Neuronal stem cell (in vitro differentiated cells): ENCODE results near the gene FBXL22.

Experiments
- DNase-seq: peaks from one replicate; pipeline ENCODE4 v3.0.0-alpha.2; 2013; ENCODE audit warnings: low spot score
- H2AFZ ChIP-seq: one replicate; pipeline ENCODE4 v1.6.1; 2013; ENCODE audit warnings: mild to moderate bottlenecking, low read length, inconsistent platforms
- H2AK5ac ChIP-seq: 2 replicates; pipeline ENCODE4 v1.6.1; 2013; ENCODE audit warnings: low read depth, mild to moderate bottlenecking, inconsistent platforms, low read length, moderate library complexity, mixed read lengths
- H2BK120ac ChIP-seq: 2 replicates; pipeline ENCODE4 v1.6.1; 2013; ENCODE audit warnings: low read depth, mild to moderate bottlenecking, inconsistent platforms, low read length, moderate library complexity, mixed read lengths
- H2BK12ac ChIP-seq: one replicate; pipeline ENCODE4 v1.6.1; 2013; ENCODE audit warnings: low read length, inconsistent platforms
- H2BK15ac ChIP-seq: 2 replicates; pipeline ENCODE4 v1.6.1; 2013; ENCODE audit warnings: mild to moderate bottlenecking, low read length, inconsistent platforms, mixed read lengths
- H2BK5ac ChIP-seq: one replicate; pipeline ENCODE4 v1.6.1; 2013; ENCODE audit warnings: inconsistent platforms, mild to moderate bottlenecking, low read length, moderate library complexity
- H3K14ac ChIP-seq: one replicate; pipeline ENCODE4 v1.6.1; 2013; ENCODE audit warnings: low read length, inconsistent platforms
- H3K18ac ChIP-seq: 2 replicates; pipeline ENCODE4 v1.6.1; 2013; ENCODE audit warnings: low read length, inconsistent platforms
- H3K23ac ChIP-seq: 2 replicates; pipeline ENCODE4 v1.6.1; 2013; ENCODE audit warnings: low read depth, mild to moderate bottlenecking, mixed read lengths, low read length, inconsistent platforms; ENCODE audit not compliant: poor library complexity
- H3K27ac ChIP-seq: replicated peaks from 3 replicates; pipeline ENCODE4 v1.5.1; 2013; ENCODE audit warnings: low read length, inconsistent platforms
- H3K27me3 ChIP-seq, 3 experiments: 2 replicates each; pipeline ENCODE4 v1.6.1; 2013; ENCODE audit warnings: low read length in 3 of 3, mild to moderate bottlenecking in 2 of 3, inconsistent platforms in 1 of 3, low read depth in 1 of 3, mixed read lengths in 1 of 3, moderate library complexity in 1 of 3; ENCODE audit not compliant: control insufficient read depth in 3 of 3, insufficient read depth in 3 of 3
- H3K36me3 ChIP-seq, 2 donors: replicated peaks in 1 of 2; 2 replicates each; pipeline ENCODE4 v1.6.1; 2013; ENCODE audit warnings: low read length in 2 of 2; ENCODE audit not compliant: control insufficient read depth in 2 of 2, insufficient read depth in 2 of 2
- H3K4ac ChIP-seq: 2 replicates; pipeline ENCODE4 v1.6.1; 2013; ENCODE audit warnings: inconsistent platforms, mild to moderate bottlenecking, low read length, moderate library complexity
- H3K4me1 ChIP-seq, 2 donors: 1 replicate in 1 of 2; 2 replicates in 1 of 2; pipeline ENCODE4 v1.6.1; 2013; ENCODE audit warnings: low read length in 2 of 2, low read depth in 1 of 2; ENCODE audit not compliant: control insufficient read depth in 2 of 2, insufficient read depth in 1 of 2
- H3K4me2 ChIP-seq: one replicate; pipeline ENCODE4 v1.6.1; 2013; ENCODE audit warnings: mild to moderate bottlenecking, low read length, inconsistent platforms; ENCODE audit not compliant: insufficient read depth, poor library complexity, severe bottlenecking
- H3K4me3 ChIP-seq, 2 donors: 2 replicates each; pipeline ENCODE4 v1.5.1; 2013; ENCODE audit warnings: low read length in 2 of 2, mild to moderate bottlenecking in 2 of 2, inconsistent platforms in 1 of 2, moderate library complexity in 1 of 2
- H3K79me1 ChIP-seq: one replicate; pipeline ENCODE4 v1.6.1; 2013; ENCODE audit warnings: low read depth, mild to moderate bottlenecking, inconsistent platforms, low read length, moderate library complexity
- H3K9ac ChIP-seq: one replicate; pipeline ENCODE4 v1.6.1; 2013; ENCODE audit warnings: mild to moderate bottlenecking, low read depth, low read length, inconsistent platforms; ENCODE audit not compliant: poor library complexity
- H3K9me3 ChIP-seq, 2 donors: replicated peaks in 1 of 2; 2 replicates each; pipeline versions ENCODE3 to v1.6.1; 2013; ENCODE audit warnings: low read length in 2 of 2, mild to moderate bottlenecking in 2 of 2, inconsistent platforms in 1 of 2, low read depth in 1 of 2, mixed read lengths in 1 of 2, moderate library complexity in 1 of 2; ENCODE audit not compliant: control insufficient read depth in 2 of 2, insufficient read depth in 1 of 2
- H4K8ac ChIP-seq: one replicate; pipeline ENCODE4 v1.6.1; 2013; ENCODE audit warnings: low read depth, mild to moderate bottlenecking, inconsistent platforms, low read length, moderate library complexity
- H4K91ac ChIP-seq: one replicate; pipeline ENCODE4 v1.6.1; 2013; ENCODE audit warnings: low read length, low read depth, mild to moderate bottlenecking, inconsistent platforms; ENCODE audit not compliant: poor library complexity
- WGBS, 2 donors: extraction: QIAGEN DNeasy Blood & Tissue Kit; methylation state at CpG; one replicate each; pipeline ENCODE4 v1.1.7; 2013; ENCODE audit warnings: missing lambda C conversion rate in 2 of 2, mixed read lengths in 1 of 2; ENCODE audit not compliant: insufficient read length in 2 of 2, insufficient replicate concordance in 1 of 2; ENCODE audit errors: extremely low coverage in 2 of 2; 5-methylcytosine and 5-hydroxymethylcytosine counted together

FBXL22 gene

DNA sequence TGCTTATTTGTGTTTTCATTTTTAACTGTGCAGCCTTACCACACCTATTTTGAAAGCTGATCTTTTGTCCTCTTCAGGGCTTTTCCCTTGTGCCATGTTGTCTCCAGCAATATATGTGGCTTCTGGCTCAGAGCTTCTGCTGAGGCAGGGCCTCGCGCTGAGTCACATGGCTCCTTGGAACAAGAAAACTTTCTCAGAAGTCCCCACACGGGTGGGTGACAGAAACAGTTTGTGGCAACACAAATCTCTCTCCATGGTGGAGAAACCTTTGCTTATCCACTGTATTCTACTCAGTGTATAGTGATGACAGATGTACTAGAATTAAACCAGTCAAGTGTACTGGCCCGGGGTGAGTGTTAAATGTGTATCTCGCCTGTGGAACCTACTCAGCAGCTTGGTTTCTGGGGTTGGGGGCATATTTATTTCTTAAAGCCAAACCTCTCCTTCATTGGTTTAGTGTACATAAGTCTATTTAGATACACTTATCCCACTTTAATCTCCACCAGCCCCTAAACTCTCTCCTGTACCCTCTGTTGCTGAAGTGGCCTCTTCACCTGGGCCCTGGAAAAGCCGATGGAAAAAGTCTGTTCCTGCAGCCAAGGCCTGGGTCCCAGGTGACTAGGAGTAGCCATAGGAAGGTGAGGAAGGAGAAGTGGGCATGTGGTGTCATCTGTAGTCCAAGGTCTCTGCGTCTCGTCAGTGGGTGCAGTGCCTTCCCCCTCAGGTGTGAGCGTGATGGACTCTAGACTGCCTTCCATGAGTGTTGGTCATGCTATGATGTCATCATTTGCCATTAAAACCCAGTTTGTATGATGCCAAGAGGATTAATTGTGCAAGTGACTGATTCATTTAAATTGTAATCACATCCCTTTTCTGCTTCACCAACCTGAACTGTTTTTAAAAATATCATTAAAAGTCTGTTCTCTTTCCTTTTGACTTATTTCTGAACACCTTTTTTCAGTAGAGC lies 3.2 kb upstream of the FBXL22 start:
- H3K4me2 ChIP-seq, result no peak overlapping the region
- peaks cover 9 to 66% of the 10 kb centered on the region in 2 donors for H3K36me3 ChIP-seq
- H3K27ac ChIP-seq, result no peak overlapping the region
- H3K23ac ChIP-seq, result no peak overlapping the region
- no peak for DNase-seq
- H2BK120ac ChIP-seq, result no peak overlapping the region
- H2BK12ac ChIP-seq, result no peak overlapping the region
- peaks cover 8% of the 10 kb centered on the region in 2 donors for H3K4me1 ChIP-seq
- H2AFZ ChIP-seq, result no peak overlapping the region
- H4K8ac ChIP-seq, result peak overlapping the region; percentile 74
- H2AK5ac ChIP-seq, result no peak overlapping the region
- no peak overlapping the region for H2BK5ac ChIP-seq
- H3K4ac ChIP-seq, result no peak overlapping the region
- no peak overlapping the region for H4K91ac ChIP-seq
- H3K4me3 ChIP-seq, result no peak overlapping the region
- no peak overlapping the region for H3K9ac ChIP-seq
- no peak overlapping the region for H2BK15ac ChIP-seq
- H3K9me3 ChIP-seq, result no peaks in the 10 kb centered on the region
- no peak overlapping the region for H3K18ac ChIP-seq
- H3K79me1 ChIP-seq, result no peaks in the 10 kb centered on the region
- no CpG with 5 or more reads among the region's 9 CpGs for WGBS, 2 donors
- H3K27me3 ChIP-seq, result no peaks in the 10 kb centered on the region
- H3K14ac ChIP-seq, result no peak overlapping the region

DNA sequence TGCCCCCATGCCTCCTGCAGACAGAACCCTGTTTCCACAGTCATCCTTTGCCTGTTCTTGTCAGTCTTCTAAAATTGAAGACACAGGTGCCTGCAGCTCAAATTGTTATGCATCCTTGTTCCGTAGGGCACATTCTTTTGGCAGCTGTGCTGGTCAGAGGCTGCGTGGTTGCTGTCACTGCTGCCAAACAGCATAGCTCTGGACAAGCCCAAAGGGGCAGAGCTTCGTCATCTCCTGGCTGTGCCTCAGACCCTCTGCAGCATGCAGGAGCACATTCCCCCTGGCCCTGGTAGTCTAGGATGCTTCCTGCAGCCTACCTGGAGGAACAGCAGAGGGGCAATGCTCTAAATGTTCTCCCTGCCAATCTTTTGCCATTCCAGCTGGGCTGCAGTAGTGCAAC lies 2.1 kb upstream of the FBXL22 start:
- H3K27ac ChIP-seq, result no peak overlapping the region
- WGBS, 2 donors, result no CpG with 5 or more reads among the region's 3 CpGs
- H3K18ac ChIP-seq, result peak overlapping the region; percentile 41

DNA sequence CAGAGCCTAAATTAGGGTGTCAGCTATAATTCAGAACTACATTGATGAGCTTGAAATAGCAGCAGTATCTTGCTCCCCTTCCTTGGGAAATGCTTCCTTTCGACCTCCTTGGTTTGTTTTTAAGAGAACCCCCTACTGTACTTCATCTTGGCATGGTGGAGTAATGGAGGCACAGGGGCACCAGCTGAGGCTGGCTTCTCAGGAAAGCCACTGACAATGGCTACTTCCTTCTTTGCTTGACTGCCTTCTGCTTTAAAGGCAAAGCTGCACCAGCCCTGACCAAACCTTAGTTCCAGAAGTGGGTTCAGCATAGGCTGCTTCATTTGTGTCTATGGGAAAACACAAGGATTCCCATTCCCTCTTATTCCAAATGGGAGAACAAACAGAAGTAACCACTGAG lies 1.5 kb upstream of the FBXL22 start:
- no peaks in the 10 kb centered on the region for H3K27me3 ChIP-seq
- H2BK12ac ChIP-seq, result no peak overlapping the region
- no CpG with 5 or more reads among the region's 1 CpG for WGBS, 2 donors
- H2AFZ ChIP-seq, result no peak overlapping the region
- H2BK5ac ChIP-seq, result no peak overlapping the region
- H3K36me3 ChIP-seq, result peaks cover 7 to 49% of the 10 kb centered on the region in 2 donors
- H2AK5ac ChIP-seq, result no peak overlapping the region
- H2BK15ac ChIP-seq, result no peak overlapping the region
- no peak overlapping the region for H3K23ac ChIP-seq
- no peak overlapping the region for H2BK120ac ChIP-seq
- no peak overlapping the region for H3K4ac ChIP-seq
- H3K18ac ChIP-seq, result no peak overlapping the region
- H4K91ac ChIP-seq, result no peak overlapping the region
- no peak overlapping the region for H4K8ac ChIP-seq
- H3K4me1 ChIP-seq, result peaks cover 12 to 14% of the 10 kb centered on the region in 2 donors
- H3K9ac ChIP-seq, result no peak overlapping the region
- H3K27ac ChIP-seq, result no peak overlapping the region
- H3K79me1 ChIP-seq, result no peaks in the 10 kb centered on the region
- H3K4me2 ChIP-seq, result no peak overlapping the region
- no peak overlapping the region for H3K4me3 ChIP-seq
- no peaks in the 10 kb centered on the region for H3K9me3 ChIP-seq
- no peak overlapping the region for H3K14ac ChIP-seq
- DNase-seq, result no peak

More for the DNA sequence above, 2.1 kb upstream of the FBXL22 start:
- H4K91ac ChIP-seq, result no peak overlapping the region
- no peak overlapping the region for H2BK15ac ChIP-seq
- H3K36me3 ChIP-seq, result peaks cover 9 to 55% of the 10 kb centered on the region in 2 donors
- no peak overlapping the region for H3K4me2 ChIP-seq
- H3K27me3 ChIP-seq, result no peaks in the 10 kb centered on the region
- DNase-seq, result no peak
- H3K4me3 ChIP-seq, result no peak overlapping the region
- no peak overlapping the region for H2BK120ac ChIP-seq
- peaks cover 10% of the 10 kb centered on the region in 2 donors for H3K4me1 ChIP-seq
- no peaks in the 10 kb centered on the region for H3K9me3 ChIP-seq
- H3K14ac ChIP-seq, result no peak overlapping the region
- H2BK5ac ChIP-seq, result no peak overlapping the region
- no peak overlapping the region for H2AFZ ChIP-seq
- no peak overlapping the region for H3K9ac ChIP-seq
- H3K23ac ChIP-seq, result no peak overlapping the region
- no peak overlapping the region for H2AK5ac ChIP-seq
- H3K79me1 ChIP-seq, result no peaks in the 10 kb centered on the region
- H2BK12ac ChIP-seq, result no peak overlapping the region
- no peak overlapping the region for H3K4ac ChIP-seq
- no peak overlapping the region for H4K8ac ChIP-seq

DNA sequence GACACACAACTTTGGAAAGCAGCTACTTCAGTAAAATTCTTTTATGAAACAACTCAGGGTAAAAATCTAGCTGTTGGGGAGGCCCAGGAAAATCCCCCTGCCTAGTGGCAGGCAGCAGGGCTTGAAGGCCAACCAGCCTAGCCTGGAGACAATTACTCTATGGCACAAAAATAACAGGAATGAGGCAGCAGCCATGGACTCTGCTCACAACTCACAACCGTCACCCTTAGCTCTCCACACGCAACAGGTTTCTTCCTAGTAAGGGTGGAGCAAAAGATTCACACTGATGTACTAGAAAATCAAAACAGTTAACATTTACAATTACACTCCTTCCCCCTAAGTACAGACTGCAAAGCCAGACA lies 530 bp upstream of the FBXL22 start:
- Histone ChIP-seq H3K4me3 (no peak overlapping the region), H2AK5ac (no peak overlapping the region), H3K27ac (no peak overlapping the region), H3K23ac (no peak overlapping the region), H3K4me1 (peaks cover 12 to 14% of the 10 kb centered on the region in 2 donors), H3K4me2 (no peak overlapping the region), H2AFZ (no peak overlapping the region), H2BK12ac (no peak overlapping the region), H2BK120ac (no peak overlapping the region), H4K8ac (no peak overlapping the region), H3K27me3 (no peaks in the 10 kb centered on the region), H3K9me3 (no peaks in the 10 kb centered on the region), H3K4ac (no peak overlapping the region), H3K79me1 (no peaks in the 10 kb centered on the region), H4K91ac (no peak overlapping the region), H3K14ac (no peak overlapping the region), H2BK5ac (no peak overlapping the region), H3K36me3 (peaks cover 2 to 39% of the 10 kb centered on the region in 2 donors), H3K18ac (no peak overlapping the region), H2BK15ac (no peak overlapping the region), H3K9ac (no peak overlapping the region)
- WGBS, 2 donors, result no CpG with 5 or more reads among the region's 2 CpGs
- no peak for DNase-seq
